Chondrocyte (in vitro differentiated cells): ENCODE data around the gene TNPO3. TPM values are rescaled to one million over a fixed set of nuclear protein-coding genes. Genes with fewer than 3 reads are reported as not detected.
"Not testable (repeated sequence)": the region's sequence is repeated elsewhere in the genome, so short reads cannot be mapped to it uniquely, and the experiment has no call there.

Experiments used
- DNase-seq: peaks from one replicate; pipeline ENCODE4 v3.0.0; 2021; ENCODE audit warnings: mixed read lengths, low spot score
- H3K27ac Mint-ChIP-seq: one replicate; pipeline ENCODE4 v1.8.0; 2021; ENCODE audit warnings: mild to moderate bottlenecking, moderate library complexity, mixed read lengths; ENCODE audit not compliant: unreplicated experiment
- H3K27me3 Mint-ChIP-seq: 2 replicates; pipeline ENCODE4 v1.8.0; 2021; ENCODE audit warnings: low read depth, mixed read lengths
- H3K36me3 Mint-ChIP-seq: 2 replicates; pipeline ENCODE4 v1.8.0; 2021; ENCODE audit warnings: low read depth, mixed read lengths
- H3K4me1 Mint-ChIP-seq: 2 replicates; pipeline ENCODE4 v1.8.0; 2021; ENCODE audit warnings: low read depth, mild to moderate bottlenecking, mixed read lengths
- H3K4me3 Mint-ChIP-seq: one replicate; pipeline ENCODE4 v1.8.0; 2021; ENCODE audit warnings: mild to moderate bottlenecking, moderate library complexity, mixed read lengths; ENCODE audit not compliant: unreplicated experiment
- H3K9me3 Mint-ChIP-seq: 2 replicates; pipeline ENCODE4 v1.8.0; 2021; ENCODE audit warnings: low read depth, mixed read lengths
- CTCF ChIP-seq: fragments of 200-600 bp; sonication (generic); IDR thresholded peaks from 2 replicates; pipeline ENCODE4 v1.5.0; 2021; ENCODE audit warnings: antibody characterized with exemption, mild to moderate bottlenecking, moderate library complexity
- total RNA-seq: library from RNA; stranded (reverse); gene quantifications from 3 replicates; pipeline ENCODE4 v1.2.1, GENCODE V29; 2021

The TNPO3 gene
- total RNA-seq, 1 donor from 2014 or later = 44.0 TPM

- peak overlapping the region; percentile 33 for H3K27ac Mint-ChIP-seq
- H3K36me3 Mint-ChIP-seq = peaks cover 20% of the 10 kb centered on the region
- TF ChIP-seq CTCF = no peak
- H3K27me3 Mint-ChIP-seq = no peaks in the 10 kb centered on the region
- DNase-seq = no peak
- H3K9me3 Mint-ChIP-seq = no peaks in the 10 kb centered on the region
- peaks cover 14% of the 10 kb centered on the region for H3K4me1 Mint-ChIP-seq
- no peak overlapping the region for H3K4me3 Mint-ChIP-seq
Measured at GRCh38 chr7:129008645-129009414, 46.1 kb downstream of the TNPO3 start.

- peaks cover 15% of the 10 kb centered on the region for H3K36me3 Mint-ChIP-seq
- H3K4me1 Mint-ChIP-seq = peaks cover 14% of the 10 kb centered on the region
- no peak overlapping the region for H3K4me3 Mint-ChIP-seq
- H3K27me3 Mint-ChIP-seq = no peaks in the 10 kb centered on the region
- TF ChIP-seq CTCF = no peak
- no peak for DNase-seq
- no peak overlapping the region for H3K27ac Mint-ChIP-seq
- H3K9me3 Mint-ChIP-seq = no peaks in the 10 kb centered on the region
Measured at GRCh38 chr7:129007572-129007971, 47.3 kb downstream of the TNPO3 start.

- DNase-seq = no peak
- no peak overlapping the region for H3K27ac Mint-ChIP-seq
- no peak overlapping the region for H3K4me3 Mint-ChIP-seq
- H3K4me1 Mint-ChIP-seq = peaks cover 14% of the 10 kb centered on the region
- H3K27me3 Mint-ChIP-seq = no peaks in the 10 kb centered on the region
- no peaks in the 10 kb centered on the region for H3K9me3 Mint-ChIP-seq
- TF ChIP-seq CTCF = no peak
- H3K36me3 Mint-ChIP-seq = peaks cover 21% of the 10 kb centered on the region
Measured at GRCh38 chr7:129006636-129007414, 48.1 kb downstream of the TNPO3 start.

GRCh38 chr7:129005186-129005585 is 49.7 kb downstream of the TNPO3 start:
- no peak overlapping the region for H3K27ac Mint-ChIP-seq
- H3K4me1 Mint-ChIP-seq = peaks cover 11% of the 10 kb centered on the region
- no peak overlapping the region for H3K4me3 Mint-ChIP-seq
- DNase-seq = no peak
- TF ChIP-seq CTCF = no peak
- H3K36me3 Mint-ChIP-seq = peaks cover 27% of the 10 kb centered on the region
- H3K27me3 Mint-ChIP-seq = no peaks in the 10 kb centered on the region
- no peaks in the 10 kb centered on the region for H3K9me3 Mint-ChIP-seq

- H3K4me3 Mint-ChIP-seq = no peak overlapping the region
- no peaks in the 10 kb centered on the region for H3K27me3 Mint-ChIP-seq
- no peak for TF ChIP-seq CTCF
- no peaks in the 10 kb centered on the region for H3K9me3 Mint-ChIP-seq
- peaks cover 26% of the 10 kb centered on the region for H3K36me3 Mint-ChIP-seq
- no peak for DNase-seq
- no peaks in the 10 kb centered on the region for H3K4me1 Mint-ChIP-seq
- no peak overlapping the region for H3K27ac Mint-ChIP-seq
Measured at GRCh38 chr7:128997181-128997580, 57.7 kb downstream of the TNPO3 start.

GRCh38 chr7:128994560-128994959 is 60.4 kb downstream of the TNPO3 start:
- H3K4me1 Mint-ChIP-seq, DNase-seq, H3K27me3 Mint-ChIP-seq, H3K4me3 Mint-ChIP-seq, H3K27ac Mint-ChIP-seq, H3K9me3 Mint-ChIP-seq: not testable (repeated sequence)
- peaks cover 18% of the 10 kb centered on the region for H3K36me3 Mint-ChIP-seq
